H1 (cell line): ENCODE data around the gene AASDH. TPM values are rescaled to one million over a fixed set of nuclear protein-coding genes. Genes with fewer than 3 reads are reported as not detected.

Source experiments
- CTCF ChIA-PET: fragments of 300-600 bp; sonication (Branson Sonifier 250); formaldehyde crosslinking; loops from one replicate; lab custom pipeline; 2021; ENCODE audit not compliant: partially characterized antibody; lab: Charles Lee
- POLR2A ChIA-PET: fragments of 300-600 bp; sonication (Branson Sonifier 250); formaldehyde crosslinking; loops from one replicate; lab custom pipeline; 2021; ENCODE audit warnings: inconsistent platforms; ENCODE audit not compliant: partially characterized antibody; lab: Charles Lee
- DNase-seq, 2 experiments: peaks; one replicate each; pipeline versions ENCODE4 v3.0.0 to v3.0.0-alpha.2; 2010 to 2022; ENCODE audit warnings: low spot score in 2 of 2, low read depth in 1 of 2, mixed read lengths in 1 of 2
- FAIRE-seq: peaks from 2 replicates; lab custom pipeline; 2011; peaks lifted over from hg19 to GRCh38; lab: Jason Lieb, UNC
- H2AFZ ChIP-seq: 2 replicates; pipeline ENCODE4 v1.8.1; 2012; ENCODE audit warnings: low read length, inconsistent platforms
- H2AK5ac ChIP-seq: 2 replicates; pipeline ENCODE4 v1.6.1; 2013; ENCODE audit warnings: low read depth, low read length
- H2BK120ac ChIP-seq: replicated peaks from 2 replicates; pipeline ENCODE3; 2013; ENCODE audit warnings: low read depth, low read length, inconsistent platforms
- H2BK12ac ChIP-seq: 2 replicates; pipeline ENCODE4 v1.6.1; 2013; ENCODE audit warnings: low read depth, low read length
- H2BK15ac ChIP-seq: 2 replicates; pipeline ENCODE4 v1.6.1; 2013; ENCODE audit warnings: low read length
- H2BK20ac ChIP-seq: 2 replicates; pipeline ENCODE4 v1.6.1; 2013; ENCODE audit warnings: low read length
- H2BK5ac ChIP-seq: 2 replicates; pipeline ENCODE4 v1.6.1; 2013; ENCODE audit warnings: low read depth, low read length
- H3K14ac ChIP-seq: 2 replicates; pipeline ENCODE4 v1.6.1; 2013; ENCODE audit warnings: inconsistent platforms; ENCODE audit not compliant: insufficient read length
- H3K18ac ChIP-seq: 2 replicates; pipeline ENCODE4 v1.6.1; 2013; ENCODE audit warnings: low read length; ENCODE audit errors: extremely low read depth
- H3K23ac ChIP-seq: 2 replicates; pipeline ENCODE4 v1.6.1; 2013; ENCODE audit warnings: inconsistent platforms; ENCODE audit not compliant: insufficient read length
- H3K23me2 ChIP-seq: 2 replicates; pipeline ENCODE4 v1.6.1; 2013; ENCODE audit warnings: low read depth, low read length
- H3K27ac ChIP-seq: 2 replicates; pipeline ENCODE4 v1.6.1; 2011; ENCODE audit warnings: low read depth, low read length, inconsistent platforms
- H3K27me3 ChIP-seq, 4 experiments: replicated peaks in 1 of 4; 1 replicate in 1 of 4; 2 replicates in 3 of 4; pipeline versions ENCODE4 v1.6.1 to v1.8.1; 2011 to 2013; ENCODE audit warnings: low read length in 3 of 4, mild to moderate bottlenecking in 3 of 4, inconsistent platforms in 2 of 4, mixed read lengths in 2 of 4, moderate library complexity in 1 of 4; ENCODE audit not compliant: control insufficient read depth in 3 of 4, insufficient read depth in 3 of 4; ENCODE audit errors: extremely low read depth in 1 of 4
- H3K36me3 ChIP-seq, 4 experiments: 2 replicates each; pipeline versions ENCODE4 v1.6.1 to v1.8.1; 2011 to 2013; ENCODE audit warnings: mild to moderate bottlenecking in 4 of 4, low read length in 3 of 4, moderate library complexity in 2 of 4, control low read depth in 1 of 4, inconsistent platforms in 1 of 4; ENCODE audit not compliant: insufficient read depth in 4 of 4, control insufficient read depth in 2 of 4
- H3K4ac ChIP-seq: replicated peaks from 2 replicates; pipeline ENCODE3; 2013; ENCODE audit warnings: low read length, low read depth, mixed read lengths, inconsistent platforms; ENCODE audit not compliant: insufficient read length
- H3K4me1 ChIP-seq, 4 experiments: replicated peaks in 1 of 4; 1 replicate in 1 of 4; 2 replicates in 3 of 4; pipeline versions ENCODE4 v1.6.1 to v1.8.1; 2011 to 2013; ENCODE audit warnings: low read length in 3 of 4, inconsistent platforms in 2 of 4, mixed read lengths in 1 of 4; ENCODE audit not compliant: insufficient read depth in 4 of 4, control insufficient read depth in 3 of 4
- H3K4me2 ChIP-seq, 2 experiments: 2 replicates each; pipeline versions ENCODE4 v1.6.1 to v1.8.1; 2011 to 2013; ENCODE audit warnings: low read depth in 2 of 2, low read length in 2 of 2, control low read depth in 1 of 2, inconsistent platforms in 1 of 2, mild to moderate bottlenecking in 1 of 2; ENCODE audit not compliant: insufficient read depth in 1 of 2
- H3K4me3 ChIP-seq, 4 experiments: fragments of 200-600, 300-600 bp in 1 of 4; sonication (generic), shearing (Covaris generic), sonication (Bioruptor Twin) in 1 of 4; 2 replicates each; pipeline versions ENCODE4 v1.5.1 to v1.8.1; 2011 to 2016; ENCODE audit warnings: low read length in 4 of 4, low read depth in 3 of 4, control low read depth in 2 of 4, inconsistent platforms in 2 of 4, mild to moderate bottlenecking in 2 of 4, mixed read lengths in 1 of 4, moderate library complexity in 1 of 4; ENCODE audit not compliant: insufficient read depth in 2 of 4; ENCODE audit errors: extremely low read depth in 1 of 4
- H3K56ac ChIP-seq: replicated peaks from 2 replicates; pipeline ENCODE3; 2013; ENCODE audit warnings: low read depth, mild to moderate bottlenecking, mixed read lengths, low read length, inconsistent platforms; ENCODE audit not compliant: insufficient read length
- H3K79me1 ChIP-seq: 2 replicates; pipeline ENCODE4 v1.6.1; 2013; ENCODE audit warnings: low read depth, low read length, control low read depth
- H3K79me2 ChIP-seq, 2 experiments: 2 replicates each; pipeline versions ENCODE4 v1.6.1 to v1.8.1; 2012 to 2013; ENCODE audit warnings: low read length in 2 of 2, mild to moderate bottlenecking in 2 of 2, inconsistent platforms in 1 of 2; ENCODE audit not compliant: insufficient read depth in 2 of 2, control insufficient read depth in 1 of 2
- H3K9ac ChIP-seq, 4 experiments: replicated peaks in 1 of 4; 1 replicate in 1 of 4; 2 replicates in 3 of 4; pipeline versions ENCODE4 v1.6.1 to v1.8.1; 2011 to 2013; ENCODE audit warnings: low read depth in 3 of 4, low read length in 3 of 4, control low read depth in 2 of 4, mild to moderate bottlenecking in 2 of 4, moderate library complexity in 2 of 4, inconsistent platforms in 1 of 4; ENCODE audit errors: extremely low read depth in 1 of 4
- H3K9me3 ChIP-seq, 2 experiments: 2 replicates each; pipeline versions ENCODE4 v1.6.1 to v1.8.1; 2012 to 2013; ENCODE audit warnings: mild to moderate bottlenecking in 2 of 2, moderate library complexity in 2 of 2, control low read depth in 1 of 2, inconsistent platforms in 1 of 2, low read depth in 1 of 2, low read length in 1 of 2, mixed read lengths in 1 of 2; ENCODE audit not compliant: insufficient read depth in 2 of 2
- H4K20me1 ChIP-seq, 2 experiments: replicated peaks in 1 of 2; 2 replicates each; pipeline versions ENCODE3 to v1.8.1; 2011 to 2013; ENCODE audit warnings: inconsistent platforms in 2 of 2, low read length in 2 of 2, mild to moderate bottlenecking in 1 of 2; ENCODE audit not compliant: insufficient read depth in 2 of 2, control insufficient read depth in 1 of 2
- H4K5ac ChIP-seq: 2 replicates; pipeline ENCODE4 v1.6.1; 2013; ENCODE audit warnings: low read length, low read depth, mixed read lengths, inconsistent platforms; ENCODE audit not compliant: insufficient read length
- H4K8ac ChIP-seq: 2 replicates; pipeline ENCODE4 v1.8.0; 2013; ENCODE audit warnings: mild to moderate bottlenecking, moderate library complexity, low read length, inconsistent platforms; ENCODE audit not compliant: insufficient read depth; ENCODE audit errors: extremely low read depth
- H4K91ac ChIP-seq: replicated peaks from 2 replicates; pipeline ENCODE3; 2013; ENCODE audit warnings: low read length, mixed read lengths, inconsistent platforms; ENCODE audit not compliant: insufficient read length
- ATF2 ChIP-seq: IDR thresholded peaks from 2 replicates; pipeline ENCODE4 v1.6.1; 2012; ENCODE audit warnings: low read length, inconsistent platforms
- BRCA1 ChIP-seq: IDR thresholded peaks from 2 replicates; pipeline ENCODE4 v1.6.1; 2012; ENCODE audit warnings: low read depth, low read length, improper control_type of control experiment
- EGR1 ChIP-seq: IDR thresholded peaks from 2 replicates; pipeline ENCODE4 v1.6.1; 2011; ENCODE audit warnings: low read depth, low read length, borderline replicate concordance
- GTF2F1 ChIP-seq: IDR thresholded peaks from 2 replicates; pipeline ENCODE4 v1.6.1; 2012; ENCODE audit warnings: low read depth, low read length, improper control_type of control experiment, borderline replicate concordance
- HDAC6 ChIP-seq: IDR thresholded peaks from one replicate; pipeline ENCODE4 v1.7.1; 2012; ENCODE audit warnings: low read depth, mild to moderate bottlenecking, inconsistent platforms, low read length, moderate library complexity
- JUND ChIP-seq: IDR thresholded peaks from 2 replicates; pipeline ENCODE4 v1.6.1; 2011; ENCODE audit warnings: mild to moderate bottlenecking, improper control_type of control experiment, low read length
- MAFK ChIP-seq: IDR thresholded peaks from 2 replicates; pipeline ENCODE4 v1.6.1; 2012; ENCODE audit warnings: low read depth, mild to moderate bottlenecking, improper control_type of control experiment, low read length
- MAX ChIP-seq: IDR thresholded peaks from 2 replicates; pipeline ENCODE4 v1.6.1; 2012; ENCODE audit warnings: inconsistent platforms
- PHF8 ChIP-seq: fragments of 200-600 bp; sonication (generic); conservative IDR thresholded peaks from 2 replicates; pipeline ENCODE4 v1.7.1; 2012; ENCODE audit warnings: low read depth, mild to moderate bottlenecking, inconsistent platforms, low read length, moderate library complexity
- POLR2AphosphoS5 ChIP-seq: IDR thresholded peaks from 2 replicates; pipeline ENCODE4 v1.6.1; 2011; ENCODE audit warnings: low read depth, low read length
- SIRT6 ChIP-seq: IDR thresholded peaks from one replicate; pipeline ENCODE4 v1.7.1; 2012; ENCODE audit warnings: low read length, inconsistent platforms
- TCF12 ChIP-seq: IDR thresholded peaks from 2 replicates; pipeline ENCODE4 v1.6.1; 2011; ENCODE audit warnings: low read depth, mild to moderate bottlenecking, low read length
- WGBS, 2 experiments: shearing (Covaris generic) in 1 of 2; methylation state at CpG; one replicate each; pipeline versions ENCODE4 v1.1.6 to v1.1.7; 2013 to 2015; ENCODE audit warnings: low lambda C conversion rate in 2 of 2, mixed read lengths in 2 of 2, inconsistent platforms in 1 of 2, low coverage in 1 of 2, missing lambda C conversion rate in 1 of 2; ENCODE audit not compliant: insufficient replicate concordance in 2 of 2, insufficient coverage in 1 of 2, insufficient read length in 1 of 2; ENCODE audit errors: extremely low coverage in 1 of 2, missing lambda C conversion rate in 1 of 2; 5-methylcytosine and 5-hydroxymethylcytosine counted together
- polyA plus RNA-seq, 7 experiments: library from polyadenylated mRNA; depleted of rRNA in 3 of 7; stranded (reverse) in 5 of 7; unstranded in 2 of 7; fragments of >200 nt in 5 of 7; fragments of 200-250 nt in 2 of 7; gene quantifications; 1 replicate in 5 of 7; 2 replicates in 1 of 7; 4 replicates in 1 of 7; pipeline versions ENCODE4 v1.2.1 to v1.2.3, GENCODE V29; 2011 to 2013; ENCODE audit warnings: missing spikeins in 2 of 7, mixed read lengths in 2 of 7
- total RNA-seq: library from RNA; stranded (reverse); fragmentation: NEBNext Ultra II Directional; extraction: Animal tissue kit (Norgen Biotek cat#: 25700); gene quantifications from 2 replicates; pipeline ENCODE4 v1.2.1, GENCODE V29; 2021

Gene AASDH
- total and polyA plus RNA-seq, 2 of the 8 experiments (the other 6 are each of a cell fraction or from before 2014, with no cell fraction given): 8.0 to 10.9 TPM

- Histone ChIP-seq H4K8ac (no peak overlapping the region), H3K4me2 (no peak overlapping the region), H4K5ac (no peak overlapping the region), H2BK5ac (no peak overlapping the region), H2AK5ac (no peak overlapping the region), H3K18ac (no peak overlapping the region), H3K9ac (no peak overlapping the region), H3K79me2 (peaks cover 18 to 100% of the 10 kb centered on the region in 2 experiments), H4K91ac (no peak overlapping the region), H3K4me3 (no peak overlapping the region), H2BK12ac (no peak overlapping the region), H3K23ac (no peak overlapping the region), H3K14ac (no peak overlapping the region), H2BK120ac (no peak overlapping the region), H2AFZ (no peak overlapping the region), H3K4me1 (peaks cover 0 to 4% (median 0%) of the 10 kb centered on the region in 4 experiments; a peak in 2 of 7 replicates), H3K56ac (no peak overlapping the region), H3K4ac (no peak overlapping the region), H2BK20ac (no peak overlapping the region), H3K36me3 (peaks cover 0 to 24% (median 13%) of the 10 kb centered on the region in 4 experiments; a peak in 5 of 8 replicates), H3K27me3 (no peaks in the 10 kb centered on the region), H3K23me2 (no peaks in the 10 kb centered on the region), H4K20me1 (peaks cover 8% of the 10 kb centered on the region in 2 experiments), H3K79me1 (peaks cover 3% of the 10 kb centered on the region; the same call in 1 of the 2 replicates), H3K27ac (no peak overlapping the region), H3K9me3 (peaks cover 3 to 8% of the 10 kb centered on the region in 2 experiments; a peak in 2 of 4 replicates), H2BK15ac (no peak overlapping the region)
- no peak for DNase-seq
- FAIRE-seq: no peak
- ChIA-PET POLR2A (interaction anchor here (10.3 kb wide), 1 partner anchor 13 kb away, joined by 96 read pairs; the partner anchor contains the start of genes PAICS and PPAT), CTCF (interaction anchor here (0.7 to 2.2 kb wide), 5 partner anchors 10 to 373 kb away, joined by 3 to 16 read pairs (median 4); partner anchors contain the start of genes PAICS and PPAT)
- 90% methylated on average over 5 of the region's 5 CpGs; no CpG with 5 or more reads in 1 of the 2 experiments for WGBS, 2 experiments
- TF ChIP-seq GTF2F1: no peak
- TF ChIP-seq PHF8: no peak
- no peak for TF ChIP-seq BRCA1
- no peak for TF ChIP-seq MAX
- TF ChIP-seq SIRT6: no peak
- TF ChIP-seq HDAC6: no peak
- no peak for TF ChIP-seq ATF2
- TF ChIP-seq MAFK: no peak
- no peak for TF ChIP-seq JUND
- TF ChIP-seq TCF12: no peak
- no peak for TF ChIP-seq EGR1
- TF ChIP-seq POLR2AphosphoS5: no peak
Measured at GRCh38 chr4:56424176-56424575, 36.9 kb upstream of the AASDH start.
